ENCODE measurements around the gene AKT2. TPM values are rescaled to one million over a fixed set of nuclear protein-coding genes. Genes with fewer than 3 reads are reported as not detected.
A peak's percentile ranks its signal among the peaks of the same experiment; 100 is the strongest.

Gene AKT2
- total and polyA plus RNA-seq, 12 donors = 49.2 to 195 (median 113) TPM

DNA sequence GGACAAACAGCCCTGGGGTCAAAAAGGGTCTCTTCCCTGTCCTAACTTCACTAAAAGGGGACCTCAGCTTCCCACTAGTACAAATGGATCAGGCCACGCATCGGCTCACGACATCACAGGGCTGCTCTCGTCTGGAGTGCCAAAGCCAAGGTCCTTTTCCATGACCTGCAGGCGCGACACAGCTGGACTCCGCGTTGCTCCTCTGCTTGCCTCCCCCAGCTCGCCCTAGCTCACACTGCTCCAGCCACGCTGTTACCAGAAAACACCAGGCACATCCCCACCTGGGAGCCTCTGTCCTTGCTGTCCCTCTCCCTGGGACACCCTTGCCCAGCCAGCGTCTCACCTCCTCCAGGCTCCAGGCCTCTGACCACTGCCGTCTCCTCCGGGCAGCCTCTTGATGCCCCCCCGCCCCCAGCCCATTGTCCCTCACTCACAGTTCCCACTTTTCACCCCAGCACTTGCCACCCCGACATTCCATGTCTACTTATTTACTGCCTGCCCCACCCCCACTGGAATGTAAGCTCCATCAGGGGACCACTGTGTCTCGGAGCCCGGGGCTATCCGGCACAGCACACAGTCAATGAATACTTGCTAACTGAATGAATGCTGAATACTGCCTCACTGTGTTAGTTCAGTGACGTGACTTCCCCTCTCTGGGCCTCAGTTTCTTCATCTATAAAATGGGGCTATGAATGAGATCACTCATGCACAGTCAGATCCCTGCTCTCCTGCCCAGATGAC lies 20.7 kb downstream of the AKT2 start:
- DNase-seq = peak in 2 of 7 donors; percentile 14 to 53
- intact Hi-C loops (cut with DNase I) = no loop called here
- Histone ChIP-seq H3K36me3 (replicated peaks in 1 of 2) (peaks cover 0 to 27% of the 10 kb centered on the region in 2 donors), H3K27ac (no peak overlapping the region), H3K9me3 (replicated peaks in 1 of 3) (no peaks in the 10 kb centered on the region), H3K4me3 (no peak overlapping the region), H3K4me1 (replicated peaks in 1 of 2) (peaks cover 26 to 36% of the 10 kb centered on the region in 2 donors), H3K27me3 (no peaks in the 10 kb centered on the region)
- no peak for TF ChIP-seq POLR2A (IDR thresholded peaks at IDR 0.05)
- TF ChIP-seq CTCF (IDR thresholded peaks at IDR 0.05) = no peak
- 57 to 70% (median 63%) methylated on average over 19 of the region's 19 CpGs for WGBS, 4 donors

- Histone ChIP-seq H3K9me3 (replicated peaks in 1 of 3) (no peaks in the 10 kb centered on the region), H3K27ac (no peak overlapping the region), H3K4me3 (no peak overlapping the region), H3K36me3 (replicated peaks in 1 of 2) (peaks cover 0 to 27% of the 10 kb centered on the region in 2 donors), H3K4me1 (replicated peaks in 1 of 2) (peaks cover 23 to 35% of the 10 kb centered on the region in 2 donors), H3K27me3 (no peaks in the 10 kb centered on the region)
- TF ChIP-seq POLR2A (IDR thresholded peaks at IDR 0.05) (no peak), CTCF (IDR thresholded peaks at IDR 0.05) (no peak)
- 89 to 95% (median 91%) methylated on average over 17 to 24 of the region's 24 CpGs for WGBS, 4 donors
- DNase-seq = no peak
- intact Hi-C loops (cut with DNase I) = no loop called here
Measured at GRCh38 chr19:40263440-40264313, 21.5 kb downstream of the AKT2 start.

DNA sequence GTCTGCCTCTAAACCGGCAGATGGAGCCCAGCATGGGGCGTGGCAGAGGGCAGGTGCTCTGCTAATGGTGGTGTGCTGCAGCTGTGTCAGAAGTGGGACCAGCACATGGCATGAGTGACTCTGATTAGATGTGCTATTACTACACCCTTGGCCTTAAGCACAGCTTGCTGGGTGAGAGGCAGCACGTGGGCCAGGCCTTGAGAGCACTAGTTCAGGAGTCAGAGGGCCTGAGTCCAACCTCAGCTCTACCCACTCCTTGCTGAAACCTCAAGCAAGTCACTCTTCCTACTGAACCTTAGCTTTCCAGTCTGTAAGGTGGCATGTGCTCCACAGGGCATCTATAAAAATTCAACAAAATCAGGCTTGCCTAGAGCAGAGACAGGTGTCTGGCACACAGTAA lies 22.7 kb downstream of the AKT2 start:
- H3K27me3 ChIP-seq = no peaks in the 10 kb centered on the region
- 80 to 94% (median 86%) methylated on average over 2 to 3 of the region's 3 CpGs for WGBS, 4 donors
- intact Hi-C loops (cut with DNase I) = no loop called here
- no peaks in the 10 kb centered on the region for H3K9me3 ChIP-seq (replicated peaks in 1 of 3)
- H3K4me3 ChIP-seq = no peak overlapping the region
- peaks cover 10 to 24% of the 10 kb centered on the region in 2 donors for H3K4me1 ChIP-seq (replicated peaks in 1 of 2)
- H3K27ac ChIP-seq = no peak overlapping the region
- H3K36me3 ChIP-seq (replicated peaks in 1 of 2) = peaks cover 0 to 27% of the 10 kb centered on the region in 2 donors
- DNase-seq = no peak
- TF ChIP-seq CTCF (IDR thresholded peaks at IDR 0.05) = no peak
- TF ChIP-seq POLR2A (IDR thresholded peaks at IDR 0.05) = no peak

DNA sequence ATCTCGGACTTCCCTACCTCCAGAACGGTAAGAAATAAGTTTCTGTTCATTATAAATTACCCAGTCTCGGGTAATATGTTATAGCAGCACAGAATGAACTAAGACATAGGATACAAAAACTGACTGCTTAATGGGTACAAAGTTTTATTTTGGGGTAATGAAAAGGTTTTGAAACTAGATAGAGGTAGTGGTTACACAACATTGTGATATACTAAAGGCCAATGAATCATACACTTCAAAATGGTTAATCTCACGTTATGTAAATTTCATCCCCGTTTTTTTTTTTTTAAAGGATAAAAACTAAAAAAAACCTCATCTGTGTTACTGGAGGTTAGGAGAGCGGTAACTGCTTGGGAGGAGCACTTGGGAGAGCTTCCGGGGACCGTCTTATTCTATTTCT lies 23.5 kb downstream of the AKT2 start:
- H3K27me3 ChIP-seq = no peaks in the 10 kb centered on the region
- no peak for DNase-seq
- no peak overlapping the region for H3K4me3 ChIP-seq
- no peaks in the 10 kb centered on the region for H3K9me3 ChIP-seq (replicated peaks in 1 of 3)
- no peak for TF ChIP-seq CTCF (IDR thresholded peaks at IDR 0.05)
- no peak for TF ChIP-seq POLR2A (IDR thresholded peaks at IDR 0.05)
- peaks cover 0 to 28% of the 10 kb centered on the region in 2 donors for H3K36me3 ChIP-seq (replicated peaks in 1 of 2)
- H3K4me1 ChIP-seq (replicated peaks in 1 of 2) = peaks cover 13 to 28% of the 10 kb centered on the region in 2 donors
- no peak overlapping the region for H3K27ac ChIP-seq
- intact Hi-C loops (cut with DNase I) = no loop called here
- 66 to 72% (median 69%) methylated on average over 8 of the region's 8 CpGs for WGBS, 4 donors

All from adrenal gland (tissue), 12 donors.